Stimulated activated CD8-positive, alpha-beta memory T cell treated with anti-CD3 and anti-CD28 coated beads, Interleukin-7, amount 100 ng/mL, for 4 hours (primary cell): Measurements from ENCODE around the gene TIMP2.
A peak's percentile ranks its signal among the peaks of the same experiment; 100 is the strongest.
"Not testable (repeated sequence)": the region's sequence is repeated elsewhere in the genome, so short reads cannot be mapped to it uniquely, and the experiment has no call there.

ENCODE experiments used
- DNase-seq, 2 donors: peaks; one replicate each; pipeline ENCODE4 v3.0.0-alpha.2; 2020; ENCODE audit warnings: low read depth in 2 of 2

The TIMP2 gene

DNA sequence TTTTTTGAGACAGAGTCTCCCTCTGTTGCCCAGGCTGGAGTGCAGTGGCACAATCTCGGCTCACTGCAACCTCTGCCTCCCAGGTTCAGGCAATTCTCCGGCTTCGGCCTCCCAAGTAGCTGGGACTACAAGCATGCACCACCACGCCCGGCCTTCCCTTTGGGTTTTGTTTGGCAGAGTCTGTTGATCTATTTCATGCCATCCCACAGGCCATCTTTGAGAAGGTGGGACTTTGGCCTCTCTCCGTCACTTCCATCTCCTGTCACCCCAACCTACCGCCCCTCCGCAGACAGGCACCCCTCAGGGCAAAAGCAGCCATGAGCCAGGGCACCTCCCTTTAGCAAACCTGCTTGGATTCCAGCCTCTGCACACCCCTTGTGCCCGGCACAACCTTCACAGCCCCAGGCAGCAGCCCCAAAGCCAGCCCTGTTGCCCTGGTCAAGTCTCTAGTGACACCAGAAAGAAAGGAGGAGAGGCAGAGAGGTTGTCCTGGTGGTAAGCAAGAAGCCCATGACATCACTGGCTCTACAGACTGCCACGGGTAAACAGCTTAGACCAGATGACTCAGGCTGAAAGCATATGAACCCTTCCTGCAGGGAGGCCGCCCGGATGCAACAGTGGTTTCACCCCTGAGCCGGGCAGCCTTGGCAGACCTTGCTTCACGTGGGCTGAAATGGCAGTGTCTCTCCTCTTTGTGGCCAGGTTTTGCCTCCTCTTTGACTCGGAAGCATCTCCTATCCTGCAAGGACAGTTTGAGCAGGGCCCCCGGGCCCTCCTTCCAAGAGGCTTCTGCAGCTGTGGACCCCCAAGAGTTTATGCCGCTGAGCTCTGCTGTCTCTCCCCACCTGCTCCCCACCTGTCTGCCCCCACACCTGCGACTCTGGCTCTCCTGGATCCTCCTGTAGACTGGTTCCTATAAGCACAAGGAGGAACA lies 8.1 kb upstream of the TIMP2 start:
- peak; percentile 4 to 27 for DNase-seq

DNA sequence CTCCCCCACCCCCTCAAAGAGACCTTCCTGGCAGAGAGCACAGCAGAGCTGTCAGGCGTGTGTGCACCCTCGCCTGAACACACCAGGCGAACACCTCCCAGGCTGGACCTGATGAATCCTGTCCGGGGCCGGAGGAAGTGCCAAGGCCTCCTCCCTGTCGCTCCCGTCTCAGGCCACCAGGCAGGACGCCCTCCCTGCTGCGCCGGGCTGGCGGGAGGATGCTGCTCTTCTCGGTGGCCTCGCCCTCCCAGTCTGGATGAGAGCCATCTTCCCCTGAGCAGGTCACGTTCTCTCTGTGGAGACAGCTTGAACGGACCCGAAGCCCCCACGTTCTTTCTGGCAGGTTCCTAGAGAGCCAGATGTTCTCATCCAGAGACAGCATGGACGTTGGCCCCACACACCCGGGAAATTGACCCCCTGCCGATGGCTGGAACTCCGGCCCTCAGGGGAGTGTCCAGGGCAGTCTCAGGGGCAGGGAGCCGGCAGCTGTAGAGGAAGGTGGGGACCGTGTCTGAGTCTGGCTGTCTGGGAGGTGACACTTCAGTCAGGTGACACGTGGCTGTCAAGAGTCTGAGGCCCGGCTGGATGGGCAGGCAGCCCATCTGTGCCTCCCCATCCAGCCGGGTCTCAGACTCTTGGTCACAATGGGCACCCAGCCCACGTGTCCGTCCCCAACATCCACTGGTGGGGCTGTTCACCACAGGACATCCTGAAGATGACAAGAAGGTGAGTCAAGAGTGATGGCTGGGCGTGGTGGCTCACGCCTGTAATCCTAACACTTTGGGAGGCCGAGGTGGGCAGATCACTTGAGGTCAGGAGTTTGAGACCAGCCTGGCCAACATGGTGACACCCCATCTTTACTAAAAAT lies 5.0 kb upstream of the TIMP2 start:
- no peak for DNase-seq

DNA sequence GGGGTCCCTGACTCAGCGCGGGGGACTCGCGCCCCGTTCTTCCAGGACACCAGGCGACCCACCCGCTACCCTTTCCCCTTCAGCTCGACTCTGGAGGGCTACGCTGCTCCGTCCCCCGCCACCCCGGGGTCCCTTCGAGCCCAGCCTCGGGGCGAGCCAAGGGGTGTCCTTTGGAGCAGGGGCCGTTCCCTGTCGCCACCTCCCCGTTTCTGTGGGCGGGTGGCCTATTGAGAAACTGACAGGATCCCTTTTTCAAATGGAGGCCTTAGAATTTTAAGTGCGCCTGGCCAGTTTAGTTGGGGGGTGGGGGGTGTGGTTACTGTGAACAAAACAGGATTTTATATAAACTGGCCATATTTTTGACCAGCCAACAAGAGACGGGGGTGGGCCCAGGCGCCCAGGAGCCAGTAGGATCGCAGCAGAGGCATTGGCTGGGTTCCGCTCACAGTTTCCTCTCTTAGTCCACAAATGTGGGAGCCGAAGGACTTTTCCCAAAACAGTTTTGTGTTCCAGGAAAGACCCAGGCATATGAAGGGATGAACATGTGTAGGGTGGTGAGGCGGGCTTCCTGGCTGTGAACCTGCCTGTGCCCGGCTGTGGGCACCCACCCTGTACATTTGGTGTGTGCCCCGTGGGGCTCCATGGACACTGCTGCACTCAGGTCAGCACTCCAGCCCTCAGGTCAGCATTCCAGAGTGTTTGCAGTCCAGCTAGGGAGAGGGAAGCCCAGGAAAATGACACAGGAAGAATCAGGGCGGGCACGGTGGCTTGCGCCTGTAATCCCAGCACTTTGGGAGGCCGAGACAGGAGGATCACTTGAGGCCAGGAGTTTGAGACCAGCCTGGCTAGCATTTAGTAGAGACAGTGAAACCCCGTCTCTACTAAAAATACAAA lies 722 bp upstream of the TIMP2 start:
- DNase-seq = no peak

DNA sequence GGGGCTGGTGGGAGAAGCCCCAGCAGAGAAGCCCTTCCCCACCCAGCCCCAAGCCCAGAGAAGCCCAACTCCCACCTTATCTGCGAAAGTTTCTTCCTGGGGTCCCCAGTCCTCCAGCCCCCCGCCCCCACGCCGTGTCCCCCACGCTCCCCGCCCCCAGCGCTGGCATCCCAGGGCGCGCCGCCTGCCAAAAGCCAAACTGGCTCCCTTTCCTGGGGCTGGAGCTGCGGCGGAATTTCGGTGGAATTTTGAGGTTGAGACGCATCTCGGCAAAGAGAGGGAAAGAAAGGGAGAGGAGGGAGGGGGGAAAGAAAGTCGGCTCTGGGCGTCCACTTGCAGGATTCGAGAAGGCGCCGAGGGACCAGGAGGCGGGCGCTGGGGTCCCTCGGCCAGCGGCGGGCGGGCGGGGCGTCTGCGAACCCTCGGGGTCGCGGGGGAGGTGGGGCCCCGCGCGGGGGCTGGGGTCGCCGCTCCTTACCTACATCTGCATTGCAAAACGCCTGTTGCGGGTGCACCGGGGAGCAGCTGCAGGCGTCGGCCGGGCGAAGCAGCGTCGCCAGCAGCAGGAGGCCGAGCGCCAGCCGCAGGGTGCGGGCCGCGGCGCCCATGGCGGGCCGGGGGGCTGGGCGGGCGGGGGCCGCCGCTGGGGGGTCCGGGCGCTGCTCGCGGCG lies 571 bp downstream of the TIMP2 start:
- DNase-seq = no peak

DNA sequence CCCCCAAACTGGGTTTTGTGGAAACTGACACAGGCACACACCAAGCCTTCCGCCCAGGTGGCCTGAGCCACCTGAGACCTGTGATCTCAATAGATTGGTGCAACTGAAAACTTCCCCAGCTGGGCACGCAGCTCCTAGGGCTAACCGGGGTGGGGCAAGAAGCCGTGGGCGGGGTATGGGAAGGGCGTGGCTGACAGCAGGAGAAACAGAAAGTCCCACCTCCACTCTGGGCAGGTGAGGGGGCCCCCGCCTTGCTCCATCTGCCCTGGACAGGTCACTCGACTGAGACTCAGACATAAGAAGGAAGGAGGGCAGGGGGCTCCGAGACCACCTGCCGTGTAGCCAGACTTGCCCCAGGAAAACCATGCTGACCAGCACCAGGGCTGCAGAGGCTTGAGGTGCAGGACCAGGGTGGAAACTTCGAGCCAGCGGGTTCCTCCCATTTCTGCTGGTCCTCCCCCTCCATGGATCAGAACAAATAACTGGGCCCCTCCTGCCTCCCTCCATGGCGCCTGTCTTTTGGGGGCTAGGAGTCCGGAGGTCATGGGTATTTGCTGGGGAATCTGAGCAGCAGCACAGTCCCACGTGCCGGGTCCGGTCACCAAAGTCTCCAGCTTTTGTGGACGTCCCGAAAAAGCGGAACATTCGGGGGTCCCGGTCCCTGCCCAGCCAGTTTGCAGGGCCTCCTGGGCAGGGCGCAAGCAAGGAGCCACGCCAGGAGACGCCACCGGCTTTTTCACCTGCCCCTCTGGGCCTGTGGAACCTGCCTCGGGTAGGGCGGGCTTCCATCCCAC lies 1.3 kb downstream of the TIMP2 start:
- peak; percentile 32 to 47 for DNase-seq

DNA sequence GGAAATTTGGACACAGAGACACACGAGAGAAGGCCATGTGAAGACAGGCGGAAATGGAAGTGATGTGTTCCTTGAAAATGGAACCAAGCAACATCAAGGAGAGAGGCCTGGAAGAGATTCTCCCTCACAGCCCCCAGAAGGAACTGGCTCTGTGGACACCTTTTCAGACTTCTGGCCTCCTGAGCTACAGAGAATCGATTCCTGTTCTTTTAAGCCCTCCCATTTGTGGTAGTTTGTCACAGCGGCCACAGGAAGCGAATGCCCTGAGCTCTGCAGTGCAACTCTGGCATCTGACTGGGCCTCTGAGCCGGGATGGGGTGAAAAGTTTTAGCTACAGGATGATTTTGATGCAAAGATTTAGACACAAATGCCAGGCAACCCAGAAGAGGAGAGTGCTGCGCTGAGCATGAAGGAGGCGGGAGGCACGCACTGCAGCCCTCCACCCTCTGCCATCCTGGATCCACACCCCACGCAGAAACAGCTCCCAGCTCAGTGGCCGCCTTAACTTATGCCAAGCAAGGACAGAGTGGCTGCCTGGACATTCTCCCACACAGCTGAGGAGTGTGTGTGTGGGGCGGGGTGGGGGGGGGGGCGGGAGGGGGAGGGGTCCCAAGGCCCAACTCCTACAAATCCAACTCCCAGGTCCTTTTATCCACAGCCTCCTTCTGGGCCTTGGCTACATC lies 2.2 kb downstream of the TIMP2 start:
- no peak for DNase-seq

DNA sequence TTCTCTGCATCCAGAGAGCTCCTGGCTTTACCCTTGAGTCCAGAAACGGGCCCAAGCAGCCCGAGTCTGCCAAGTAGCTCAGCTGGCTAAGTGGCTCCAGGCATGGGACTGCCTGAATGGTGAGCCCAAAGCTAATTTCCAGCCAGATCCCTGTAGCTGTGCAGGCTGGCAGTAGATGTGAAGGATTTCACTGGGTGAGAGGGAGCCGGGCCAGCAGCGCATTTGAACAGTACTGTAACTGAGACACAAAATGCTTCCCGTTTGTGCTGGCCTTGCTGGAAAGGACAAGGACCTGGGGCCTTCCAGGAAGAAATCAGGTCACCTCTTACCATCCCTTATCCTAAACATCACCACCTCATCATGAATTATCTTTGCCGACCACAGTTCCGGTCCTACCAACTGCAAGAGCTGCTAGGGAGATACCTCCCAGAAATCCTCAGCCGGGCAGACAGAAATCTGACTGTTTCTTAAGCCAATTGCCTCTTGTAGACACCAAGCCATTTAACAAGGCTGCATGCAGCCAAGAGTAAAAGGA lies 3.7 kb downstream of the TIMP2 start:
- DNase-seq = no peak

DNA sequence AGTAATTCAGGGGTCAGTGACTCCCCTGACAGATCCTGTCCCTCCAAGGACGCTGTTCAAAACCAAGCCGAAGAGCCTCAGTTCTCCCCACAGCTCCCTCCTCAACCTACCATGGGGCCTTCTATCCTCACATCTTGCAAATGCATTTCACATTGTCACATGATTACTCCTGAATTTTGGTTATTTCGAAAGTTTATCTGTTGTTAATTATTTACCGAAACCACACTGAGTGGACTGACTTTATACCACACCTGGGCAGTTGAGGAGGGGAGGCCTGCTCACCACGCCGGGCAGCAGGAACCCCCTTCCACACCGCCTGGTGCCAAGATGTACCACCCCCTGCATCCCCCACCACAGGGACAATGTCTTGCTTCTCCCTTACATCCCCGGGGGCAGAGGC lies 4.7 kb downstream of the TIMP2 start:
- DNase-seq = no peak

DNA sequence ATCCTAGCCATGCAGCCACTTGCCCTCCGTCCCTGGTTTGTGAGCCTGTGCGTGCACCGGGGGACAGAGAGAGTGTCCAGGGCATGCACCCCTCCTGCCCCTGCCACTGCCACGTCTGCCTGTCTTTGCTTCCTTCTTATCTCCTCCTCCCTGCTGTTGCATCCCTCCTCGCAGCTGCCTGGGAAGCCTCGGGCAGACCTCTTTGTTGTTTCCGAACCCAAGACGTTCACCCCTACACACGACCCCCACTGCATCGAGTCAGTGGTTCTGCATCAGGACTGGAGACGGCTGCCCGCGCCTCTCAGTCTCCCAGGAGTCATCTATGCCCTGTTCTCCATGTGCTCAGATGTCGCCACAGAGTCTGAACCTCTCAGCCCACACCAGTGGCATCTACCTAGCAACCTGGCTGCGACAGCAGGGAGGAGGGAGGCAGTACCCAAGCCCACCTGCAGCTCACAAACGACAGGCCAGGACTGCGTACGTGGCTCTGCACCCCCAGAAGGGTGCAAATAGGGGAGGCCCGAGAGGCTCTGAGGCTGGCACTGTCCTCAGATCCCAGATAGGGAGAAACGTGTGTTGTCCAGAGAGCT lies 5.2 kb downstream of the TIMP2 start:
- no peak for DNase-seq

DNA sequence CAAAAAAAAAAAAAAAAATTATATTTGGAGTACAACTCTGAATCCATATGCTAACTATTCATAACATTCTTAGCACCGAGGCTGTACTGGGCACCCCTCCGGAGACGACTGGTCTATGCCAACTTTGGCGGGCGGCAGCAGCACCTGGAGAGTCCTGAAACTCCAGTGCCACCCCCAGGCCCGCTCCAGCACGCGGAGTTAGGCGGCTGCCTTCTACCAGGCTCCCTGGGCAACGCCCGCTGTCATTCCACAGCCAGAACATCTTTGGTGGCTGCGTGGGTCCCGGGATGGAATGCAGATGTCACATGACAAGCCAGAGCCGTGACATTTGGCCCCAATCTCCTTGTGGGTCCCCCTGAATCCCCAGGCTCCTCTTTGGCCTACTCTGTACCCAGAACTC lies 6.2 kb downstream of the TIMP2 start:
- no peak for DNase-seq

DNA sequence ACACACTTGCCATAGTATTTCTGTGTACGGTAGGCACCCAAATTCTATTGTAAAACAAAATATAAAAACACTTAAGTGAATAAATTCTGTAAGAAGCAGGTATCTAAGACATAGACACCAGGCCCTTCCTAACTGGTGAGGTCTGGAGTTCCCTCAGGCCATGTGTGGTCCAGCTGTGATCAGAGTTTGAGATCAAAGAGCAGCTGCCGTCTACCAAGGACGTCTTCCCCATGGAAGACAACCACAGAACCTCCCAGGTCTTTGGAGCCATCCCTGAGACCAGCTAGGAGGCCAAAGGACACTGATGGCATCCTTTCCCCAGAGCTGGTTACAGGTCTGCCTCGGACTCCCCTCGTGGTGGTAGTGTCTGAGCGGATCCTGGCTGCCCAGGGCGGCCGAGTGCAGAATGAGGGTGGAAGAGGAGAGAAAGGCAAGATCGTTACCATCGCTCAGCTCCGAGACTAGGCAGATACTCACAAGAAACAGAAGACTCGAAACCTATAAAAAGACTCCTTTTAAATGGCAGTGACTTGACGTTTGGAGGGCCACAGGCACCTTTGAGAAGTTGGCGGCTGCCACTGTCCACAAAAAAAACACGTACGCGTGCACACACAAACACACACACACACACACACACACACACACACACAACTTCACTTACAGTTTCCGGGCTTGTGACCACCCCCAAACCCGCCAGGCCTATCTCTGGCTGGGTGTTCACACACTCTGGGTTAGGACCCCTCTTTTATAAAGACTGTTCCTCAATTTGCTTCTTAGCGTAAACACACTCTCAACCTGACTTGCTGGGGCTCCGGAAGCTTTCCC lies 7.5 kb downstream of the TIMP2 start:
- DNase-seq = no peak

DNA sequence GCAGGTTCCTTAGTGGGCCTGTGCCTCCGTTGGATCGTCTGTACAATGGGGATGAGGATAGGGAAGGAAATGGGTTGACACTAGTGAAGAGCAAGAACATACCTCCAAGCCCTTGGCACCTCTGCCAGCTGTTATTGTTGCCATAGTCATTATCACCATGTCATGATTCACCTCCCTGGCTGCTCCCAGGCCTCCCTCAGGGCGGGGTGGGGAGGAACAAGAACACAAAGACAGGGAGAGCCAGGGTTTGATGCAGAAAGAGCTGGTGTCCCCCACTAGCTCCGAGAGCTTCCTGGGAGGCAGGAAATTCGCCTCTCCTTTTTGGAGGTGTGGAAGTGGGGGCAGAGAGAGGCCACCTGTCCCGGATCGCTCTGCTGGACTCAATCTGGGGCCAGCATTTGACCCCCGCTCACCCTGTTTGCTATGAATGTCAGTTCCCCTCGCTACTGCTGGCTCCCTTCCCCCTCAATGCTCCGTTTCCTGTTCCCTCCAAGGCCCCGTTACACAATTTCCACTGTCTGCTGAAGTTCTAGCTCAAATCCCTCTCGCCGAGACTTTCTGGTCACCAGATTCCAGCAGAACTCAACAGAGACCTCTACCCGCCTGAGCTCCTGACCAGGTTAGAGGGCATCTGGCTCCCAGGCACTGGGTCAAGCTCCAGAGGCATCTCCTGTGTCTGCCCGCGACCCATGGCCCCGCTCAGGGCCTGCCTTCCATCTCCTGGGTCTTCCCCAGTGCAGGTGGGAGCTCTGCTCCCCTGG lies 9.1 kb downstream of the TIMP2 start:
- DNase-seq = no peak

DNA sequence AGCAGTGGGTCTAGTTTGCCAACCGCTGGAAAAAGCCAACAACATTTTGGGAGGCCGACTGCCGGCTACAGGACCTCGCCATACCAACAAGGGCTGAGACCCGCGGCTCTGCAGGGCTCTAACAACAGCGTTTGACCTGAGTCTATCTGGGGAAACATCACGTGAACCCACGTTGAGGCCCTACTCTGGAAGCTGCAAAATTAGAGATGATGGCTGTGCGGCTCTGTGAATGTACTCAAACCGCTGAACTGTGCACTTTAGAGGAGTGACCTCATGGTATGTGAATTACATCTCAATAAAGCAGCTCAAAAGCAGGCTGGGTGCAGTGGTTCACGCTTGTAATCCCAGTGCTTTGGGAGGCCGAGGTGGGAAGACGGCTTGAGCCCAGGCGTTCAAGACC lies 12.1 kb downstream of the TIMP2 start:
- no peak for DNase-seq

DNA sequence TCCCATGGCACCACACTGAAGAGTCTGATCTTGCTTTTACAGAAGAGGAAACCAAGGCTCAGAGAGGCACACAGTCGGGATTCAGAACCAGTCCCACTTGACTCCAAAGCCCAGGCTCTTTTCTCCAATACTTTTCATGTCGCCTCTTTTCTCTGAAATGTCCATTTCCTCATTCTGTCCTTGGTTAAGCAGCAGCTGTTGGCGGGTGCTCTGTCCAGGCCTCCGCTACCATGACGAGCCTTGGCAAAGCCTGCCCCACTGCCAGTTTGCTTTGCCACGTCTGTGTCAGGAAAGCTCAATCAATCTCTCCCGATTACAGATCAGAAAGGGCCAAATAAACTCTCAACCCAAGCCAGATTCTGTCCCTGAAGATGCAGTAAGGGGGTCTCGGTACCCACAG lies 13.1 kb downstream of the TIMP2 start:
- DNase-seq = no peak

DNA sequence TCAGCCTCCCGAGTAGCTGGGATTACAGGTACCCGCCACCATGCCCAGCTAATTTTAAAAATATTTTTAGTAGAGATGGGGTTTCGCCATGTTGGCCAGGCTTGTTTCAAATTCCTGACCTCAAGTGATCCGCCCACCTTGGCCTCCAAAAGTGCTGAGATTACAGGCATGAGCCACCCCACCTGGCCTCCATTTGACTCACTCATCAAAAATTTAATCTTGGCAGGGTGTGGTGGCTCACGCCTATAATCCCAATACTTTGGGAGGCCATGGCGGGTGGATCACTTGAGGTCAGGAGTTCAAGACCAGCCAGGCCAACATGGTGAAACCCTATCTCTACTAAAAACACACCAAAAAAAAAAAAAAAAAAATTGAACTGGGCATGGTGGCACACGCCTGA lies 13.6 kb downstream of the TIMP2 start:
- DNase-seq = not testable (repeated sequence)

DNA sequence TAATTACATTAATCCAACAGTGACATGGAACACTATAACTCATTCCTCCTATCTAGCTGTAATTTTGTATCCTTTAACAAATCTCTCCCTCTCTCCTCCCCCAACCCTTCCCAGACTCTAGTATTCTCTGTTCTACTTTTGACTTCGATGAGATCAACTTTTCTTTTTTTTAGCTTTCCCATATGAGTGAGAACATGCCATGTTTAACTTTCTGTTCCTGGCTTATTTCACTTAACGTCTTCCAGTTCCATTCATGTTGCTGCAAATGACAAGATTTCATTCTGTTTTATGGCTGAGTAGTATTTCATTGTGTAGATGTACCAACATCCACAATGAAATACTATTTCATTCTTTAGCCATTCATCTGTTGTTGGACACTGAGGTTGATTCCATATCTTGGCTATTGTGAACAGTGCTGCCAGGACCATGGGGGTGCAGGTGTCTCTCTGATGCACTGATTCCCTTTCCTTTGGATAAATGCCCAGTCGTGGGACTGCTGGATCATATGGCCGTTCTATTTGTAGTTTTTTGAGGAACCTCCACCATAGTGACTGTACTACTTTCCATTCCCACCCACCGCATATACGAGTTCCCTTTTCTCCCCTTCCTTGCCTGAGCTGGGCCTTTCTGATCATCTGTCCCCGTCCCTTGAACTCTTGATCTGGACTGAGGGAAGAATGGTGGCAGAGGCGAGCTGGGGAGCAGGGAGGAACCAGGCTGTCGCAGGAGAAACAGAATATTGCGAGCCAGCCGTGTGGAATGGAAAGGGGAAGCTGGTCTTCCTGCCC lies 14.5 kb downstream of the TIMP2 start:
- DNase-seq = no peak

DNA sequence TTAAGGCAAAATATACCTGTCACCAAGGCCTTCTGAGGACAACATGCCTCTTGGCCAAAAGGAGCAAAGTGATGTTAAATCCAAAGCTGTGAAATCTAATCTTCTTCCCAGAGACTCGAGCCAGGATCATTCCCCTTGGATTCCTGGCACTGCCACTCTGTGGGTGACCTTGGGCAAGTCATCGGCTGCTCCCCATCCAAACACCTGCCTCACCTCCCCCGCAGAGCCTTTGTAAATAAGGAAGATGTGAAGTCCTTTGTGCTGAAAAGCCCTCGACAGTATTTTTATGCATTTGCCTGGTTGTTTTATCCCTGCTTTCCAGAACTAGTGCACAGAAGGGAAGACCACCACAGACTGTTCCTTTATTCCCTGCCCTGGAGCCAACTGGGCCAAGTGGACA lies 16.8 kb downstream of the TIMP2 start:
- DNase-seq = no peak
